DND-41 (cell line): Measurements from ENCODE around the gene DBP.

ENCODE experiments used
- EZH2 ChIP-seq: IDR thresholded peaks from 3 replicates; pipeline ENCODE4 v1.6.1; 2012; ENCODE audit warnings: borderline replicate concordance, low read depth, mild to moderate bottlenecking, moderate library complexity, low read length, inconsistent platforms; ENCODE audit not compliant: severe bottlenecking
- TF ChIP-seq, protein P1 (sequence below): IDR thresholded peaks from 2 replicates; pipeline ENCODE4 v1.5.1; 2012; ENCODE audit warnings: borderline replicate concordance, low read length, moderate library complexity, mild to moderate bottlenecking; ENCODE audit not compliant: poor library complexity, severe bottlenecking; ENCODE audit errors: extremely low read depth

DNA sequence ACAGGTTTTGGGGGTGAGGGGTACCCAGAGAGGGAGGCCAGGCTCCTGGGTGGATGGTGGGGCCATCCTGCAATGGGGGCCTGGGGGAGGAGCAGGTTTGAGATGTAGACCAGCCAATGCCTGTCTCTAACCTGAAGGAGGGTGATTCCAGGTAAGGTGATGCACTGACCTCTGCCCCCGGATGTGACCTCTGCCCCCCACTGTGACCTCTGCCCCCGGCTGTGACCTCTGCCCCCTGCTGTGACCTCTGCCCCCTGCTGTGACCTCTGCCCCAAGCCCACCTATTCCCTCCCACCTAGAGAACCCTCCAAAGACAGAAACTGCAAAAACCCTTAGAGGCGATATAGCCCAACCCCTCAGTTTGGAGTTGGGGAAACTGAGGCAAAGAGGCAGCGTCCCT is 40.9 kb downstream of the DBP start:
- TF ChIP-seq, protein P1, sequence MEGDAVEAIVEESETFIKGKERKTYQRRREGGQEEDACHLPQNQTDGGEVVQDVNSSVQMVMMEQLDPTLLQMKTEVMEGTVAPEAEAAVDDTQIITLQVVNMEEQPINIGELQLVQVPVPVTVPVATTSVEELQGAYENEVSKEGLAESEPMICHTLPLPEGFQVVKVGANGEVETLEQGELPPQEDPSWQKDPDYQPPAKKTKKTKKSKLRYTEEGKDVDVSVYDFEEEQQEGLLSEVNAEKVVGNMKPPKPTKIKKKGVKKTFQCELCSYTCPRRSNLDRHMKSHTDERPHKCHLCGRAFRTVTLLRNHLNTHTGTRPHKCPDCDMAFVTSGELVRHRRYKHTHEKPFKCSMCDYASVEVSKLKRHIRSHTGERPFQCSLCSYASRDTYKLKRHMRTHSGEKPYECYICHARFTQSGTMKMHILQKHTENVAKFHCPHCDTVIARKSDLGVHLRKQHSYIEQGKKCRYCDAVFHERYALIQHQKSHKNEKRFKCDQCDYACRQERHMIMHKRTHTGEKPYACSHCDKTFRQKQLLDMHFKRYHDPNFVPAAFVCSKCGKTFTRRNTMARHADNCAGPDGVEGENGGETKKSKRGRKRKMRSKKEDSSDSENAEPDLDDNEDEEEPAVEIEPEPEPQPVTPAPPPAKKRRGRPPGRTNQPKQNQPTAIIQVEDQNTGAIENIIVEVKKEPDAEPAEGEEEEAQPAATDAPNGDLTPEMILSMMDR, result no peak
- no peak for TF ChIP-seq EZH2
